ENCODE data around the gene AAK1.

Gene AAK1

GRCh38 chr2:69644506-69644979 lies 1.0 kb upstream of the AAK1 start:
- no peak overlapping the region for H3K18ac ChIP-seq (ENCODE audit: low read length)
- peaks cover 0 to 3% of the 10 kb centered on the region in 2 donors for H3K9me3 ChIP-seq (replicated peaks in 1 of 2; ENCODE audit: control insufficient read depth in 2 of 2, insufficient read depth in 1 of 2, low read depth in 1 of 2, low read length in 2 of 2)
- H3K27ac ChIP-seq (replicated peaks; ENCODE audit: low read length), result no peak overlapping the region
- WGBS, 2 donors (ENCODE audit: extremely low coverage in 2 of 2, insufficient read length in 2 of 2, insufficient replicate concordance in 1 of 2), result no CpG with 5 or more reads among the region's 15 CpGs
- peaks cover 4% of the 10 kb centered on the region for H3K79me1 ChIP-seq (ENCODE audit: low read depth, low read length)
- peak overlapping the region; percentile 71 for H3K9ac ChIP-seq (ENCODE audit: low read depth, low read length, poor library complexity)
- peaks cover 14 to 16% of the 10 kb centered on the region in 2 donors for H3K4me1 ChIP-seq (ENCODE audit: control insufficient read depth in 2 of 2, insufficient read depth in 1 of 2, low read depth in 1 of 2, low read length in 2 of 2)
- H2BK12ac ChIP-seq (ENCODE audit: low read length), result no peak overlapping the region
- no peak overlapping the region for H2AK5ac ChIP-seq (ENCODE audit: low read depth, low read length)
- peak overlapping the region; percentile 100 for H2AFZ ChIP-seq (ENCODE audit: low read length)
- peak overlapping the region; percentile 94 to 98 for H3K4me3 ChIP-seq (ENCODE audit: low read length in 2 of 2)
- H2BK120ac ChIP-seq (ENCODE audit: low read depth, low read length), result no peak overlapping the region
- peaks cover 0 to 5% of the 10 kb centered on the region in 2 donors for H3K36me3 ChIP-seq (replicated peaks in 1 of 2; ENCODE audit: control insufficient read depth in 2 of 2, insufficient read depth in 2 of 2, low read length in 2 of 2)
- DNase-seq (ENCODE audit: low spot score), result no peak
- H4K8ac ChIP-seq (ENCODE audit: low read depth, low read length), result no peak overlapping the region
- no peak overlapping the region for H3K4ac ChIP-seq (ENCODE audit: low read length)
- H4K91ac ChIP-seq (ENCODE audit: low read depth, low read length, poor library complexity), result no peak overlapping the region
- H3K14ac ChIP-seq (ENCODE audit: low read length), result no peak overlapping the region
- H2BK15ac ChIP-seq (ENCODE audit: low read length), result no peak overlapping the region
- H3K4me2 ChIP-seq (ENCODE audit: insufficient read depth, low read length, poor library complexity, severe bottlenecking), result peak overlapping the region; percentile 69
- H3K23ac ChIP-seq (ENCODE audit: low read depth, low read length, poor library complexity), result no peak overlapping the region
- H3K27me3 ChIP-seq (ENCODE audit: control insufficient read depth in 3 of 3, insufficient read depth in 3 of 3, low read depth in 1 of 3, low read length in 3 of 3), result no peaks in the 10 kb centered on the region
- no peak overlapping the region for H2BK5ac ChIP-seq (ENCODE audit: low read length)

GRCh38 chr2:69642709-69643601 lies 584 bp downstream of the AAK1 start:
- Histone ChIP-seq H2BK15ac (ENCODE audit: low read length) (no peak overlapping the region), H3K4me2 (ENCODE audit: insufficient read depth, low read length, poor library complexity, severe bottlenecking) (peak overlapping the region; percentile 60), H3K27ac (replicated peaks; ENCODE audit: low read length) (peak overlapping the region; percentile 66), H3K27me3 (ENCODE audit: control insufficient read depth in 3 of 3, insufficient read depth in 3 of 3, low read depth in 1 of 3, low read length in 3 of 3) (no peaks in the 10 kb centered on the region), H3K4me3 (ENCODE audit: low read length in 2 of 2) (peak overlapping the region; percentile 96 to 98), H2BK5ac (ENCODE audit: low read length) (peak overlapping the region; percentile 85), H3K36me3 (replicated peaks in 1 of 2; ENCODE audit: control insufficient read depth in 2 of 2, insufficient read depth in 2 of 2, low read length in 2 of 2) (peaks cover 0 to 10% of the 10 kb centered on the region in 2 donors), H3K79me1 (ENCODE audit: low read depth, low read length) (peaks cover 4% of the 10 kb centered on the region), H3K14ac (ENCODE audit: low read length) (no peak overlapping the region), H2AK5ac (ENCODE audit: low read depth, low read length) (no peak overlapping the region), H3K23ac (ENCODE audit: low read depth, low read length, poor library complexity) (no peak overlapping the region), H4K8ac (ENCODE audit: low read depth, low read length) (no peak overlapping the region), H3K18ac (ENCODE audit: low read length) (peak overlapping the region; percentile 87), H4K91ac (ENCODE audit: low read depth, low read length, poor library complexity) (no peak overlapping the region), H3K4ac (ENCODE audit: low read length) (no peak overlapping the region), H3K9me3 (replicated peaks in 1 of 2; ENCODE audit: control insufficient read depth in 2 of 2, insufficient read depth in 1 of 2, low read depth in 1 of 2, low read length in 2 of 2) (peaks cover 0 to 3% of the 10 kb centered on the region in 2 donors), H2BK12ac (ENCODE audit: low read length) (no peak overlapping the region), H2BK120ac (ENCODE audit: low read depth, low read length) (no peak overlapping the region), H3K9ac (ENCODE audit: low read depth, low read length, poor library complexity) (peak overlapping the region; percentile 83), H3K4me1 (ENCODE audit: control insufficient read depth in 2 of 2, insufficient read depth in 1 of 2, low read depth in 1 of 2, low read length in 2 of 2) (peaks cover 14 to 16% of the 10 kb centered on the region in 2 donors), H2AFZ (ENCODE audit: low read length) (peak overlapping the region; percentile 100)
- no CpG with 5 or more reads among the region's 58 CpGs for WGBS, 2 donors (ENCODE audit: extremely low coverage in 2 of 2, insufficient read length in 2 of 2, insufficient replicate concordance in 1 of 2)
- peak; percentile 50 for DNase-seq (ENCODE audit: low spot score)

- Histone ChIP-seq H3K79me1 (ENCODE audit: low read depth, low read length) (peaks cover 4% of the 10 kb centered on the region), H3K27ac (replicated peaks; ENCODE audit: low read length) (no peak overlapping the region), H3K9me3 (replicated peaks in 1 of 2; ENCODE audit: control insufficient read depth in 2 of 2, insufficient read depth in 1 of 2, low read depth in 1 of 2, low read length in 2 of 2) (peaks cover 0 to 3% of the 10 kb centered on the region in 2 donors), H2BK5ac (ENCODE audit: low read length) (no peak overlapping the region), H3K23ac (ENCODE audit: low read depth, low read length, poor library complexity) (no peak overlapping the region), H4K91ac (ENCODE audit: low read depth, low read length, poor library complexity) (no peak overlapping the region), H3K4ac (ENCODE audit: low read length) (no peak overlapping the region), H2BK120ac (ENCODE audit: low read depth, low read length) (no peak overlapping the region), H3K36me3 (replicated peaks in 1 of 2; ENCODE audit: control insufficient read depth in 2 of 2, insufficient read depth in 2 of 2, low read length in 2 of 2) (peaks cover 3 to 18% of the 10 kb centered on the region in 2 donors), H3K18ac (ENCODE audit: low read length) (no peak overlapping the region), H3K27me3 (ENCODE audit: control insufficient read depth in 3 of 3, insufficient read depth in 3 of 3, low read depth in 1 of 3, low read length in 3 of 3) (no peaks in the 10 kb centered on the region), H3K4me2 (ENCODE audit: insufficient read depth, low read length, poor library complexity, severe bottlenecking) (peak overlapping the region; percentile 60), H4K8ac (ENCODE audit: low read depth, low read length) (no peak overlapping the region), H2AFZ (ENCODE audit: low read length) (peak overlapping the region; percentile 100), H3K9ac (ENCODE audit: low read depth, low read length, poor library complexity) (no peak overlapping the region), H3K14ac (ENCODE audit: low read length) (no peak overlapping the region), H3K4me3 (ENCODE audit: low read length in 2 of 2) (peak overlapping the region; percentile 96 to 98), H2BK15ac (ENCODE audit: low read length) (no peak overlapping the region), H3K4me1 (ENCODE audit: control insufficient read depth in 2 of 2, insufficient read depth in 1 of 2, low read depth in 1 of 2, low read length in 2 of 2) (peaks cover 14 to 16% of the 10 kb centered on the region in 2 donors), H2AK5ac (ENCODE audit: low read depth, low read length) (no peak overlapping the region), H2BK12ac (ENCODE audit: low read length) (no peak overlapping the region)
- WGBS, 2 donors (ENCODE audit: extremely low coverage in 2 of 2, insufficient read length in 2 of 2, insufficient replicate concordance in 1 of 2), result no CpG with 5 or more reads among the region's 12 CpGs
- no peak for DNase-seq (ENCODE audit: low spot score)
Measured at GRCh38 chr2:69641887-69642708, 1.4 kb downstream of the AAK1 start.

Measured in neuronal stem cell (in vitro differentiated cells).